ENCODE results near the gene KCNIP3. TPM values are rescaled to one million over a fixed set of nuclear protein-coding genes. Genes with fewer than 3 reads are reported as not detected.

The KCNIP3 gene
- total and polyA plus RNA-seq, 4 donors = 1.8 to 2.7 (median 2.1) TPM

- Histone ChIP-seq H3K4me1 (ENCODE audit: control insufficient read depth in 5 of 5, insufficient read depth in 5 of 5, low read length in 5 of 5) (peaks cover 0 to 22% (median 0%) of the 10 kb centered on the region in 5 donors), H3K36me3 (ENCODE audit: control insufficient read depth in 4 of 4, insufficient read depth in 4 of 4, low read length in 4 of 4) (no peaks in the 10 kb centered on the region), H3K9me3 (ENCODE audit: control insufficient read depth in 4 of 4, insufficient read depth in 3 of 4, low read length in 3 of 4) (no peaks in the 10 kb centered on the region), H3K4me3 (no peak overlapping the region), H3K9ac (ENCODE audit: insufficient read depth in 1 of 2, low read length in 2 of 2) (peak overlapping the region in 1 of 2 donors; percentile 34), H3K27me3 (ENCODE audit: control insufficient read depth in 3 of 3, insufficient read depth in 3 of 3, low read length in 2 of 3) (no peaks in the 10 kb centered on the region), H3K27ac (ENCODE audit: low read depth in 1 of 2, low read length in 1 of 2) (no peak overlapping the region)
- TF ChIP-seq, protein P1, sequence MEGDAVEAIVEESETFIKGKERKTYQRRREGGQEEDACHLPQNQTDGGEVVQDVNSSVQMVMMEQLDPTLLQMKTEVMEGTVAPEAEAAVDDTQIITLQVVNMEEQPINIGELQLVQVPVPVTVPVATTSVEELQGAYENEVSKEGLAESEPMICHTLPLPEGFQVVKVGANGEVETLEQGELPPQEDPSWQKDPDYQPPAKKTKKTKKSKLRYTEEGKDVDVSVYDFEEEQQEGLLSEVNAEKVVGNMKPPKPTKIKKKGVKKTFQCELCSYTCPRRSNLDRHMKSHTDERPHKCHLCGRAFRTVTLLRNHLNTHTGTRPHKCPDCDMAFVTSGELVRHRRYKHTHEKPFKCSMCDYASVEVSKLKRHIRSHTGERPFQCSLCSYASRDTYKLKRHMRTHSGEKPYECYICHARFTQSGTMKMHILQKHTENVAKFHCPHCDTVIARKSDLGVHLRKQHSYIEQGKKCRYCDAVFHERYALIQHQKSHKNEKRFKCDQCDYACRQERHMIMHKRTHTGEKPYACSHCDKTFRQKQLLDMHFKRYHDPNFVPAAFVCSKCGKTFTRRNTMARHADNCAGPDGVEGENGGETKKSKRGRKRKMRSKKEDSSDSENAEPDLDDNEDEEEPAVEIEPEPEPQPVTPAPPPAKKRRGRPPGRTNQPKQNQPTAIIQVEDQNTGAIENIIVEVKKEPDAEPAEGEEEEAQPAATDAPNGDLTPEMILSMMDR (IDR thresholded peaks at IDR 0.05; ENCODE audit: control extremely low read depth, extremely low read depth) = no peak
- ATAC-seq (ENCODE audit: insufficient read depth, low FRiP score) = no peak
- DNase-seq = peak in 1 of 3 donors; percentile 30
- WGBS, 2 donors = 51 to 67% methylated on average over 11 of the region's 11 CpGs
Observed at GRCh38 chr2:95297639-95298395, 670 bp downstream of the KCNIP3 start.

DNA sequence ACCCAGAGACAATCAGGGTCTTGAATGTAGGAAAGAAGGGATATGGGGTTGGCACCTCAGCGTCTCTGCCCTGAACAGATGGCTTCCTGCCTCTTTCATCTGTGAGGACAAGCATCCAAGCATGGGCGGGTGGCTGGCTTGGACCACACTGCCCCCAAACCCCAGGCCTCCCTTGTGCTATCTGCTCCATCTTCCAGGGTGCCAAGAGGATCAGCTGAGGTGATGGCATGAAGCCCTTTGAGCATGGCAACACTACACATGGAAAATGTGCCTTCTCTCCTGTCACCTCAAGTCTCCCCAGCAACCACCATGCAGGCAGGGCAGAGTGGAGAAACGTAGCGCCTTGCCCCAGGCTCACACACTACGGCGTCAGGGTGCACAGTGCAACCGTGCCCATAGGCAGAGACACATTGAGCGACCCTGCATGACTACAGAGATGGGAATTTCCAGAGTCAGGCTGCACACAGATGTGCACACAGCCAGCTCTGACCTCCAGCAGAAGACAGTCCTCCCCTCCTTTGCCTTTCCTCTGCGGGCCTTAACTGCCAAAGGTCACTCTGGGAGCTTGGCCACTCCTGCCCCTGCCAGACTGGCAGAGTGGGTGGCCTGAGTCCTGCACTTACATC lies 1.5 kb downstream of the KCNIP3 start:
- ATAC-seq (ENCODE audit: insufficient read depth, low FRiP score) (no peak), DNase-seq (no peak)
- no peaks in the 10 kb centered on the region for H3K9me3 ChIP-seq (ENCODE audit: control insufficient read depth in 4 of 4, insufficient read depth in 3 of 4, low read length in 3 of 4)
- no peak overlapping the region for H3K27ac ChIP-seq (ENCODE audit: low read depth in 1 of 2, low read length in 1 of 2)
- H3K36me3 ChIP-seq (ENCODE audit: control insufficient read depth in 4 of 4, insufficient read depth in 4 of 4, low read length in 4 of 4) = no peaks in the 10 kb centered on the region
- H3K9ac ChIP-seq (ENCODE audit: insufficient read depth in 1 of 2, low read length in 2 of 2) = no peak overlapping the region
- peaks cover 0 to 22% (median 0%) of the 10 kb centered on the region in 5 donors for H3K4me1 ChIP-seq (ENCODE audit: control insufficient read depth in 5 of 5, insufficient read depth in 5 of 5, low read length in 5 of 5)
- no peaks in the 10 kb centered on the region for H3K27me3 ChIP-seq (ENCODE audit: control insufficient read depth in 3 of 3, insufficient read depth in 3 of 3, low read length in 2 of 3)
- no peak overlapping the region for H3K4me3 ChIP-seq
- 87 to 93% methylated on average over 9 of the region's 9 CpGs for WGBS, 2 donors
- TF ChIP-seq, protein P1 (IDR thresholded peaks at IDR 0.05; ENCODE audit: control extremely low read depth, extremely low read depth) = no peak

GRCh38 chr2:95299961-95300360 lies 2.8 kb downstream of the KCNIP3 start:
- Histone ChIP-seq H3K9ac (ENCODE audit: insufficient read depth in 1 of 2, low read length in 2 of 2) (no peak overlapping the region), H3K36me3 (ENCODE audit: control insufficient read depth in 4 of 4, insufficient read depth in 4 of 4, low read length in 4 of 4) (no peaks in the 10 kb centered on the region), H3K9me3 (ENCODE audit: control insufficient read depth in 4 of 4, insufficient read depth in 3 of 4, low read length in 3 of 4) (no peaks in the 10 kb centered on the region), H3K27me3 (ENCODE audit: control insufficient read depth in 3 of 3, insufficient read depth in 3 of 3, low read length in 2 of 3) (no peaks in the 10 kb centered on the region), H3K4me1 (ENCODE audit: control insufficient read depth in 5 of 5, insufficient read depth in 5 of 5, low read length in 5 of 5) (peaks cover 0 to 22% (median 0%) of the 10 kb centered on the region in 5 donors), H3K4me3 (no peak overlapping the region), H3K27ac (ENCODE audit: low read depth in 1 of 2, low read length in 1 of 2) (no peak overlapping the region)
- TF ChIP-seq, protein P1 (IDR thresholded peaks at IDR 0.05; ENCODE audit: control extremely low read depth, extremely low read depth) = no peak
- WGBS, 2 donors = 73 to 91% methylated on average over 9 of the region's 9 CpGs
- no peak for ATAC-seq (ENCODE audit: insufficient read depth, low FRiP score)
- DNase-seq = no peak
